Osteocyte (in vitro differentiated cells): ENCODE data around the gene RINL. TPM values are rescaled to one million over a fixed set of nuclear protein-coding genes. Genes with fewer than 3 reads are reported as not detected.

Experiments used
- DNase-seq: peaks from one replicate; pipeline ENCODE4 v3.0.0; 2021; ENCODE audit warnings: mixed read lengths; ENCODE audit not compliant: unreplicated experiment; ENCODE audit errors: extremely low spot score
- H3K27ac Mint-ChIP-seq: one replicate; pipeline ENCODE4 v1.8.0; 2021; ENCODE audit warnings: mild to moderate bottlenecking, mixed read lengths; ENCODE audit not compliant: unreplicated experiment
- H3K27me3 Mint-ChIP-seq: one replicate; pipeline ENCODE4 v1.8.0; 2021; ENCODE audit warnings: mixed read lengths; ENCODE audit not compliant: unreplicated experiment
- H3K36me3 Mint-ChIP-seq: one replicate; pipeline ENCODE4 v1.8.0; 2021; ENCODE audit warnings: mixed read lengths; ENCODE audit not compliant: unreplicated experiment
- H3K4me1 Mint-ChIP-seq: one replicate; pipeline ENCODE4 v1.8.0; 2021; ENCODE audit warnings: mixed read lengths; ENCODE audit not compliant: unreplicated experiment
- H3K4me3 Mint-ChIP-seq: one replicate; pipeline ENCODE4 v1.8.0; 2021; ENCODE audit warnings: mild to moderate bottlenecking, moderate library complexity, mixed read lengths; ENCODE audit not compliant: unreplicated experiment
- H3K9me3 Mint-ChIP-seq: one replicate; pipeline ENCODE4 v1.8.0; 2021; ENCODE audit warnings: mixed read lengths; ENCODE audit not compliant: unreplicated experiment
- CTCF ChIP-seq: fragments of 200-600 bp; sonication (generic); IDR thresholded peaks from 2 replicates; pipeline ENCODE4 v1.5.0; 2021; ENCODE audit warnings: antibody characterized with exemption, mild to moderate bottlenecking, moderate library complexity
- total RNA-seq: library from RNA; stranded (reverse); gene quantifications from 2 replicates; pipeline ENCODE4 v1.2.1, GENCODE V29; 2021

The RINL gene
- total RNA-seq, 1 donor from 2014 or later = not detected

- H3K9me3 Mint-ChIP-seq = no peaks in the 10 kb centered on the region
- no peak for DNase-seq
- H3K4me1 Mint-ChIP-seq = no peaks in the 10 kb centered on the region
- no peak for TF ChIP-seq CTCF
- H3K4me3 Mint-ChIP-seq = no peak overlapping the region
- H3K27ac Mint-ChIP-seq = no peak overlapping the region
- no peaks in the 10 kb centered on the region for H3K27me3 Mint-ChIP-seq
- H3K36me3 Mint-ChIP-seq = peaks cover 8% of the 10 kb centered on the region
Measured at GRCh38 chr19:38910488-38910887, 32.4 kb upstream of the RINL start.

- H3K4me3 Mint-ChIP-seq = no peak overlapping the region
- peaks cover 10% of the 10 kb centered on the region for H3K36me3 Mint-ChIP-seq
- no peak for TF ChIP-seq CTCF
- DNase-seq = no peak
- no peaks in the 10 kb centered on the region for H3K9me3 Mint-ChIP-seq
- no peak overlapping the region for H3K27ac Mint-ChIP-seq
- no peaks in the 10 kb centered on the region for H3K27me3 Mint-ChIP-seq
- H3K4me1 Mint-ChIP-seq = no peaks in the 10 kb centered on the region
Measured at GRCh38 chr19:38908911-38909310, 30.8 kb upstream of the RINL start.

- TF ChIP-seq CTCF = no peak
- DNase-seq = no peak
- H3K36me3 Mint-ChIP-seq = peaks cover 10% of the 10 kb centered on the region
- H3K27me3 Mint-ChIP-seq = no peaks in the 10 kb centered on the region
- H3K4me3 Mint-ChIP-seq = no peak overlapping the region
- no peaks in the 10 kb centered on the region for H3K9me3 Mint-ChIP-seq
- H3K27ac Mint-ChIP-seq = no peak overlapping the region
- H3K4me1 Mint-ChIP-seq = no peaks in the 10 kb centered on the region
Measured at GRCh38 chr19:38907670-38908069, 29.6 kb upstream of the RINL start.

- TF ChIP-seq CTCF = no peak
- no peaks in the 10 kb centered on the region for H3K27me3 Mint-ChIP-seq
- no peaks in the 10 kb centered on the region for H3K9me3 Mint-ChIP-seq
- H3K36me3 Mint-ChIP-seq = peaks cover 10% of the 10 kb centered on the region
- H3K4me1 Mint-ChIP-seq = no peaks in the 10 kb centered on the region
- H3K4me3 Mint-ChIP-seq = no peak overlapping the region
- no peak overlapping the region for H3K27ac Mint-ChIP-seq
- no peak for DNase-seq
Measured at GRCh38 chr19:38907227-38907626, 29.2 kb upstream of the RINL start.

GRCh38 chr19:38905620-38906019 lies 27.5 kb upstream of the RINL start:
- Mint-ChIP-seq H3K9me3 (no peaks in the 10 kb centered on the region), H3K27me3 (no peaks in the 10 kb centered on the region), H3K4me3 (no peak overlapping the region), H3K36me3 (peaks cover 10% of the 10 kb centered on the region), H3K4me1 (peaks cover 9% of the 10 kb centered on the region), H3K27ac (no peak overlapping the region)
- no peak for DNase-seq
- TF ChIP-seq CTCF = no peak
